ENCODE measurements around the gene RUNX2. TPM values are rescaled to one million over a fixed set of nuclear protein-coding genes. Genes with fewer than 3 reads are reported as not detected.
"Not testable (repeated sequence)": the region's sequence is repeated elsewhere in the genome, so short reads cannot be mapped to it uniquely, and the experiment has no call there.

Gene RUNX2
- total and polyA plus RNA-seq, 9 of the 15 experiments (the other 6 are each of a cell fraction or from before 2014, with no cell fraction given) = 0.29 to 1.00 (median 0.43) TPM

- TF ChIP-seq REST (IDR thresholded peaks at IDR 0.05; ENCODE audit: borderline replicate concordance) = peak; percentile 54; the same call in 1 of the 2 replicates
- TF ChIP-seq REST (CRISPR knock-in tag; IDR thresholded peaks at IDR 0.05; ENCODE audit: low read depth) = not testable (repeated sequence)
- TF ChIP-seq, protein P1, sequence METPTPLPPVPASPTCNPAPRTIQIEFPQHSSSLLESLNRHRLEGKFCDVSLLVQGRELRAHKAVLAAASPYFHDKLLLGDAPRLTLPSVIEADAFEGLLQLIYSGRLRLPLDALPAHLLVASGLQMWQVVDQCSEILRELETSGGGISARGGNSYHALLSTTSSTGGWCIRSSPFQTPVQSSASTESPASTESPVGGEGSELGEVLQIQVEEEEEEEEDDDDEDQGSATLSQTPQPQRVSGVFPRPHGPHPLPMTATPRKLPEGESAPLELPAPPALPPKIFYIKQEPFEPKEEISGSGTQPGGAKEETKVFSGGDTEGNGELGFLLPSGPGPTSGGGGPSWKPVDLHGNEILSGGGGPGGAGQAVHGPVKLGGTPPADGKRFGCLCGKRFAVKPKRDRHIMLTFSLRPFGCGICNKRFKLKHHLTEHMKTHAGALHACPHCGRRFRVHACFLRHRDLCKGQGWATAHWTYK (CRISPR knock-in tag; IDR thresholded peaks at IDR 0.05) = 0 out of 2 replicates have a peak, but pooled peaks have one; percentile 38
- peak; percentile 98 for TF ChIP-seq SMARCC2 (IDR thresholded peaks at IDR 0.05; ENCODE audit: low read depth)
- peak; percentile 42; the same call in 1 of the 2 replicates for TF ChIP-seq CUX1 (CRISPR knock-in tag; IDR thresholded peaks at IDR 0.05)
- 0 out of 2 replicates have a peak, but pooled peaks have one; percentile 52 for TF ChIP-seq HDGF (IDR thresholded peaks at IDR 0.05)
- TF ChIP-seq BCOR (IDR thresholded peaks at IDR 0.05) = peak; percentile 52
- TF ChIP-seq PKNOX1 (IDR thresholded peaks at IDR 0.05) = 0 out of 2 replicates have a peak, but pooled peaks have one; percentile 53
- TF ChIP-seq TRIM28 (IDR thresholded peaks at IDR 0.05) = 0 out of 2 replicates have a peak, but pooled peaks have one; percentile 44
- TF ChIP-seq NONO (IDR thresholded peaks at IDR 0.05; ENCODE audit: low read depth in 2 of 2, low read length in 1 of 2) = 0 out of 4 replicates have a peak, but pooled peaks of 1 of the 2 experiments have one; percentile 52
- TF ChIP-seq MECOM (CRISPR knock-in tag; IDR thresholded peaks at IDR 0.05) = peak; percentile 91
- peak; percentile 66; the same call in 1 of the 2 replicates for TF ChIP-seq RNF2 (IDR thresholded peaks at IDR 0.05)
Observed at GRCh38 chr6:45294065-45294701, 33.9 kb upstream of the RUNX2 start (continued).

Data from K562 (cell line).